Prostate gland (tissue), 2 donors: ENCODE data around the gene TRPC3. TPM values are rescaled to one million over a fixed set of nuclear protein-coding genes. Genes with fewer than 3 reads are reported as not detected.

Experiments used
- DNase-seq: peaks from one replicate; pipeline ENCODE4 v3.0.0-alpha.2; 2019; ENCODE audit warnings: low spot score
- H3K27ac ChIP-seq, 2 donors: fragments of 200-600 bp; sonication (generic); 2 replicates each; pipeline ENCODE4 v1.5.1; 2017 to 2019
- H3K27me3 ChIP-seq: fragments of 200-600 bp; sonication (generic); replicated peaks from 2 replicates; pipeline ENCODE4 v1.5.1; 2019; ENCODE audit not compliant: insufficient read depth
- H3K36me3 ChIP-seq, 2 donors: fragments of 200-600 bp; sonication (generic); 1 replicate in 1 of 2; 2 replicates in 1 of 2; pipeline versions ENCODE4 v1.5.1 to v1.8.1; 2017 to 2019
- H3K4me1 ChIP-seq: fragments of 200-600 bp; sonication (generic); replicated peaks from 2 replicates; pipeline ENCODE4 v1.5.1; 2019
- H3K4me3 ChIP-seq, 2 donors: fragments of 200-600 bp; sonication (generic); 2 replicates each; pipeline ENCODE4 v1.5.1; 2017 to 2019
- H3K9me3 ChIP-seq: fragments of 200-600 bp; sonication (generic); 2 replicates; pipeline ENCODE4 v1.5.1; 2017
- CTCF ChIP-seq, 4 experiments: fragments of 200-600 bp in 2 of 4; fragments of 450-650 bp in 2 of 4; sonication (generic) in 2 of 4; IDR thresholded peaks; 1 replicate in 3 of 4; 2 replicates in 1 of 4; pipeline ENCODE4 v1.5.1; 2016 to 2019; ENCODE audit warnings: antibody characterized with exemption in 4 of 4, mild to moderate bottlenecking in 2 of 4, moderate library complexity in 2 of 4
- POLR2A ChIP-seq: fragments of 450-650 bp; IDR thresholded peaks from one replicate; pipeline ENCODE4 v1.6.1; 2016; ENCODE audit warnings: antibody characterized with exemption, mild to moderate bottlenecking
- POLR2AphosphoS5 ChIP-seq: sonication (generic); formaldehyde crosslinking; IDR thresholded peaks from one replicate; pipeline ENCODE4 v1.6.1; 2017; ENCODE audit warnings: antibody characterized with exemption
- WGBS: methylation state at CpG from one replicate; pipeline ENCODE4 v1.1.5; 2018; 5-methylcytosine and 5-hydroxymethylcytosine counted together
- intact Hi-C: fragments of 100-400 bp; cut with DNase I; formaldehyde crosslinking; loops from one replicate; pipeline ENCODE4 v1.14.2; 2022
- total RNA-seq, 2 donors: library from RNA; depleted of rRNA; stranded (reverse); fragments of >200 nt; gene quantifications; one replicate each; pipeline ENCODE4 v1.1.0, GENCODE V29; 2016

TRPC3 gene
- total RNA-seq, 2 donors from 2014 or later, result 1.5 TPM; not detected in 1

- Histone ChIP-seq H3K27me3 (no peaks in the 10 kb centered on the region), H3K9me3 (no peaks in the 10 kb centered on the region), H3K4me1 (no peaks in the 10 kb centered on the region), H3K36me3 (no peaks in the 10 kb centered on the region), H3K4me3 (no peak overlapping the region), H3K27ac (no peak overlapping the region)
- 41% methylated on average over 3 of the region's 3 CpGs for WGBS
- no peak for DNase-seq
- intact Hi-C loops, result no loop called here
- no peak for TF ChIP-seq POLR2AphosphoS5
- no peak for TF ChIP-seq CTCF (IDR thresholded peaks at IDR 0.05)
Observed at GRCh38 chr4:121873604-121874003, 78.3 kb downstream of the TRPC3 start.

- peak within 1 kb of the TSS; percentile 62 to 80 for H3K4me3 ChIP-seq
- no peaks in the 10 kb centered on the region for H3K36me3 ChIP-seq
- no peaks in the 10 kb centered on the region for H3K9me3 ChIP-seq
- no peaks in the 10 kb centered on the region for H3K4me1 ChIP-seq
- H3K27ac ChIP-seq, result peak within 1 kb of the TSS; percentile 94
- H3K27me3 ChIP-seq, result no peaks in the 10 kb centered on the region
- intact Hi-C loops, result no loop called here
- DNase-seq, result peak; percentile 96
- TF ChIP-seq POLR2A, result peak; percentile 86
- peak; percentile 90 for TF ChIP-seq POLR2AphosphoS5
- no peak for TF ChIP-seq CTCF (IDR thresholded peaks at IDR 0.05)
- WGBS, result under 1% methylated on average over 58 of the region's 58 CpGs
Observed at GRCh38 chr4:121869841-121870822, 81.7 kb downstream of the TRPC3 start, which contains the start of gene BBS7. BBS7 (minus strand) TSS chr4:121870474; CDS start chr4:121870313, 161 bp downstream.

- Histone ChIP-seq H3K36me3 (no peaks in the 10 kb centered on the region), H3K27me3 (no peaks in the 10 kb centered on the region), H3K9me3 (no peaks in the 10 kb centered on the region), H3K4me1 (no peaks in the 10 kb centered on the region), H3K27ac (no peak overlapping the region), H3K4me3 (no peak overlapping the region)
- intact Hi-C loops, result no loop called here
- no peak for DNase-seq
- TF ChIP-seq POLR2A, result no peak
- no peak for TF ChIP-seq CTCF (IDR thresholded peaks at IDR 0.05)
- TF ChIP-seq POLR2AphosphoS5, result no peak
- WGBS, result 84% methylated on average over 7 of the region's 7 CpGs
Observed at GRCh38 chr4:121863799-121864198, 88.1 kb downstream of the TRPC3 start.

GRCh38 chr4:121861426-121861825, 90.4 kb downstream of the TRPC3 start:
- H3K36me3 ChIP-seq, result no peaks in the 10 kb centered on the region
- 92% methylated on average over 2 of the region's 2 CpGs for WGBS

More at GRCh38 chr4:121861426-121861825, 90.4 kb downstream of the TRPC3 start:
- no peak for DNase-seq
- Histone ChIP-seq H3K27ac (no peak overlapping the region), H3K9me3 (no peaks in the 10 kb centered on the region), H3K4me1 (no peaks in the 10 kb centered on the region), H3K4me3 (no peak overlapping the region), H3K27me3 (no peaks in the 10 kb centered on the region)
- TF ChIP-seq POLR2AphosphoS5 (no peak), POLR2A (no peak), CTCF (IDR thresholded peaks at IDR 0.05) (no peak)
- intact Hi-C loops, result no loop called here
